GM12878 (cell line): ENCODE measurements around the gene HJV. TPM values are rescaled to one million over a fixed set of nuclear protein-coding genes. Genes with fewer than 3 reads are reported as not detected.

Experiments
- BACH1 ChIP-seq: fragments of 450-650 bp; IDR thresholded peaks from 2 replicates; pipeline ENCODE4 v1.6.1; 2017; ENCODE audit warnings: mild to moderate bottlenecking, borderline replicate concordance
- CREB1 ChIP-seq: IDR thresholded peaks from 2 replicates; pipeline ENCODE4 v1.6.1; 2012; ENCODE audit warnings: low read depth, mild to moderate bottlenecking, inconsistent platforms
- EGR1 ChIP-seq, 2 experiments: IDR thresholded peaks; 1 replicate in 1 of 2; 2 replicates in 1 of 2; pipeline ENCODE4 v1.6.1; 2011 to 2012; ENCODE audit warnings: low read depth in 2 of 2, low read length in 2 of 2, borderline replicate concordance in 1 of 2, mild to moderate bottlenecking in 1 of 2, moderate library complexity in 1 of 2
- EZH2 ChIP-seq: IDR thresholded peaks from 2 replicates; pipeline ENCODE4 v1.6.1; 2012; ENCODE audit warnings: low read depth, mild to moderate bottlenecking, control low read depth, inconsistent platforms, low read length, borderline replicate concordance; ENCODE audit not compliant: control insufficient read depth
- HCFC1 ChIP-seq: fragments of 150-350 bp; IDR thresholded peaks from 2 replicates; pipeline ENCODE4 v1.6.1; 2014; ENCODE audit warnings: low read length
- RB1 ChIP-seq: fragments of 450-650 bp; formaldehyde crosslinking; IDR thresholded peaks from 2 replicates; pipeline ENCODE4 v1.6.1; 2017; ENCODE audit warnings: mild to moderate bottlenecking, borderline replicate concordance
- TAF1 ChIP-seq: IDR thresholded peaks from 2 replicates; pipeline ENCODE4 v1.6.1; 2011; ENCODE audit warnings: mild to moderate bottlenecking, low read depth, low read length, borderline replicate concordance
- ZBTB11 ChIP-seq: fragments of 450-650 bp; formaldehyde crosslinking; IDR thresholded peaks from 2 replicates; pipeline ENCODE4 v1.5.0; 2022; ENCODE audit warnings: mild to moderate bottlenecking, missing genetic modification characterization
- ZNF687 ChIP-seq: fragments of 450-650 bp; IDR thresholded peaks from 2 replicates; pipeline ENCODE4 v1.6.1; 2017; ENCODE audit warnings: mild to moderate bottlenecking, moderate library complexity
- polyA plus RNA-seq, 11 experiments: library from polyadenylated mRNA; depleted of rRNA in 4 of 11; unstranded in 6 of 11; stranded (reverse) in 5 of 11; fragments of >200 nt; fragmentation: Nextera tagmentation in 4 of 11; fragmentation: Illumina TruSeq in 1 of 11; extraction: Ambion mirVana in 4 of 11; extraction: Trizol in 1 of 11; gene quantifications; 1 replicate in 1 of 11; 2 replicates in 10 of 11; pipeline versions ENCODE4 v1.2.1 to v1.2.3, GENCODE V29; 2011 to 2016; ENCODE audit warnings: inconsistent platforms in 2 of 11, missing spikeins in 2 of 11, low read depth in 1 of 11
- total RNA-seq, 4 experiments: library from RNA; depleted of rRNA in 3 of 4; stranded (reverse); fragments of >200 nt in 3 of 4; fragmentation: Illumina TruSeq in 1 of 4; extraction: Trizol in 1 of 4; gene quantifications; 2 replicates each; pipeline versions ENCODE4 v1.2.1 to v1.2.3, GENCODE V29; 2013 to 2021

Gene HJV
- total and polyA plus RNA-seq, 10 of the 15 experiments (the other 5 are each of a cell fraction or from before 2014, with no cell fraction given), result not detected

GRCh38 chr1:146036241-146036964, 14.9 kb upstream of the HJV start (continued):
- no peak; the same call in 1 of the 2 replicates for TF ChIP-seq ZNF687
- no peak for TF ChIP-seq CREB1
- TF ChIP-seq BACH1, result no peak
- no peak for TF ChIP-seq TAF1
- TF ChIP-seq ZBTB11 (CRISPR knock-in tag), result no peak
- no peak for TF ChIP-seq EZH2
- TF ChIP-seq EGR1 (IDR thresholded peaks at IDR 0.05; ENCODE audit: borderline replicate concordance in 1 of 2, low read depth in 2 of 2, low read length in 2 of 2), result no peak
- TF ChIP-seq RB1, result no peak
- no peak for TF ChIP-seq HCFC1
